ENCODE data around the gene PSMD5.

PSMD5 gene

DNA sequence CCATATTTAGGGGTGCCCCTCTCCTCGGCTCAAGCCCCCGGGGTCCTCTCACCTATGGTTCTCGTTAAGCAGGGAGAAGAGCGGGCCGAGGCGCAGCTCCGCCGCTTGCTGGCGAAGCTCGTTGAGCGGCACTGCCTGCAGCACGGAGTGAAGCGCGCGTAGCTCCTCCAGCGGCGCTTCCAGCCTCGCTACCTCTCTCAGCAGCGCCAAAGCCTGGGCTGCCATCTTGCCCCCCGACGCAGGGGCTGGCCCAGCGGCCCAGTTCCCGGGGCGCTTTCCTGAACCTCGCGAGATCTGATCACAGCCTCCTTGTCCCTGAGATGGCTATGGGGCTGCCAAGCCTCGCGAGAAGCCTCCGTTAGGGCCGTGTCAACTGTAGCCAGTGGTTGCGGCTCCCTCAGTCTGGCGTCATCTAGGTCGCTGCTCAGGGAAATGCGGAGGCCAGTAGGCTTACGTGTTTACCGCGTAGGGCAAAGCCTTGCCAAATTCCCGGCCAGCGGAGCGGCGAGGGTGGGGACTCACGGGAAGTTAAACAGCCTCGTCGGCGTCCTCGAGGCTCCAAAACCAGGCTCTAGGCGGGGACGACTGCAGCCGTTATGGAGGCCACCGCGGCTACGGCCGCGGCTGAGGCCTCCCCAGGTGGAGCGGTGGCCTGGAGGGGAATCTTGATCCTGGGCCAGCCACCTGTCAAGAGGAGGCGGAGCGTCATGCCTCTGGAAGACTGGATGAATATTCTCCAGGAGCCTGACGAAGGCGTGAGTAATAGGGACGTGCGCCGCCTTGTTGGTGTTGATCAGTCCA is at the start of gene PSMD5:
PSMD5 (minus strand) TSS at position 238 of the 801 bp plus-strand sequence; CDS start at position 225, 13 bp downstream.
- peak; percentile 98 for DNase-seq

DNA sequence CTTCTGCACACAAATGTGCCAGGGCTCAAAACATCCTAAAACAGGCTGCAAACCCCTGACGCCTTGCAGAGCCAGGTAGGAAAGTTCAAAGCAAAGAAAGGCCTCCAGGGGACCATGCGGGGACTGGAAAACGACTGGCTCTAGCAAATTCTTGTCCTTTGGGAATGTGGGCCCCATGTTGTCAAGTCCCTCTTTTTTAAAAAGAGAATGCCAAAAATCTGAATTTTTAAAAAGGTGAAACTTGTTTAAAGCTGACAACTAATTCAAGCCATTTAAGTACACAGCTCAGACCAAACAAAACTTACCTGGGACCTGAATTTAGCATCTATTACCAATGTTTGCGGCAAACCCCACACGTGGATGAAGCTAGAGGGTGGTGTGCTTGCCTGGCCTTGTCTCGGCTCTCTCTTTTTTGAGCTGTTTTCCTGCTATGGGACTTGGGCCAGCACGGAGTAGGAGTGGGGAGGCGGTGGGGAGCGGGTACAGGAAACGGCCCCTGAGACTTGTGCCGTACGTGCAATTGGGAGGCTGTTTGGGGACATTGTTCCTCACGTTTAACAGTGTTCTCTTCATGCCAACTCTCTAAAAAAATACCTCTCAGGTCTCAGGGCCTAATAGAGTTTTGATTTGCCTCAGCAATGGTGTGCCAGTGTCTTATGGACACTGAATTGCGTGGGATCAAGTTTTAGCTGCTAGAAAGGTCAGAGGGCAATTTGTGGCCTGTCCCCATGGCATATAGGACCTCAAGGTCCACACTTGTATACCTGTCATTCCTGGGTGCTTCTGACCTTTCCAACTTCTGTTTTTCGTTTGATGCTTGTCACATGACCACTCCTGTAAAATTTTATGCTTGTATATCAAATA is 49.4 kb upstream of the PSMD5 start:
- DNase-seq: no peak

DNA sequence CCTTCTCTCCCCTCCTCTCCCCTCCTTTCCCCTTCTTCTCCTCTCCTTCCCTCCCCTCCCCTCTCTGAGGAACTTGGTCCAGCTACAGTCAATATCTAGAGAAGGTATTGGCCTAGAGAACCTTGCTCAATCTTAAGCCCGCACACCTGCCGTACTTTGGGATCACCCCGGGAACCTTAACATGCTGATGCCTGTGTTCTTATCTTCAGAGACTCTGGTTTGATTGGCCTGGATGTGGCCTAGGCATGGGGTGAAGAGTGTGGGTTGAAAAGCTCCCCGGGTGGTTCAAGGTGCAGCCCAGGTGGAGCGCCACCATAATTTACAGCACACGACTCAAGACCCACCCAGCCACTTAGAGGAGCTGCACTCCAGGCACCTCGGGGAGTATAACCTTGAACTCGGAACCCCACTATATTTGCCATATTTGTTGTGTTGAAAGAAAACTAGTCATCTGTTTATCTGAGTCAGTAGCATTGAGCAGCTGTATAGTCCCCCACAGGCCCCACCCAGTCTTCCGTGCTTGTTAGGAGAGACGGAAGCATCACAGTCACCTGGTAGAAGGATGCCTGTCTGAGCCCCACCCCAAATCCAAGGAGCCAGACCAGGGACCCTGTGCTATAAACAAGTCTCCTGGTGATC is 48.6 kb upstream of the PSMD5 start:
- DNase-seq: peak; percentile 52

DNA sequence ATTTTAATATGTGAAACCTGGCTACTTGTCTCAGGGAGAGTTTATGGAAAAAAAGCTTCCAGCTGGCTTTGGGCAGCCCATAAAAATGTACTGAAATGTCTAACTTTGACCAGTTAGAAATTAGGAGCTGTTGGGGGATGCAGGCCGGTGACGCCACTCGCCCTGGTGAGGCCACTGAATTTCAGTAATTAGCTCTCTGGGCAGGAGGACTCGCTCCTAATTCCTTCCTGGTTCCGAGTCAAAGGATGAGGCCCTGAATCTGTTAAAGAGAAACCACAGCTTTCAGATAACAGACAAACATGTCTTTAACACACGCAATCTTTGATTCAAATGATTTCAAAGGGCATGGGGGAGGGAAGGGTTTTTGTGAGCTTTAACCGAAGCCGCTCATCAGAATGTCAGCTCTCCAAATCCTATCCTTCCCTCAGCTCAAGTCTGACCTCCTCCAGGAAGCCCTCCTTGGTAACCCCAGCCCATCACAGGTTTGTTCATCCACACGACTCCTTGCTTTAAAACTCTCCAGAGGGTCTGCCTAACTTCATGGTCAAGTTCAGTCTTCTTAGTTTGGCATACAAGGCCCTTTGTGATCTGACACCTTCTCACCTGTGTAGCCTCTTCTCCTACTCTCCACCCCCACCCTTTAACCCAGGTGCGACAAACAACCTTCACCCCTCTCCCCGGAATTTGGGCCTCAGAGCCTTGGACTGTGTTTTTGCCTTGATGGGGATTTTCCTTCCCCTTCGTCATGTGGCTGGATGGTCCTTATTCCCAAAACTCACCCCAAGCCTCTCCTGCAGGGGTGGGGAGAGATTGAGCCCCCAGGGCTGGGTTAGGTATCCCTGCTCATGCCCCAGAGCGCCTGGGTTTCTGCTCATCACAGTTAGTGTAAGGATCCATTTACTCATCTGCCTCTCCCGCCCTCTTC is 47.9 kb upstream of the PSMD5 start:
- peak; percentile 29 for DNase-seq

DNA sequence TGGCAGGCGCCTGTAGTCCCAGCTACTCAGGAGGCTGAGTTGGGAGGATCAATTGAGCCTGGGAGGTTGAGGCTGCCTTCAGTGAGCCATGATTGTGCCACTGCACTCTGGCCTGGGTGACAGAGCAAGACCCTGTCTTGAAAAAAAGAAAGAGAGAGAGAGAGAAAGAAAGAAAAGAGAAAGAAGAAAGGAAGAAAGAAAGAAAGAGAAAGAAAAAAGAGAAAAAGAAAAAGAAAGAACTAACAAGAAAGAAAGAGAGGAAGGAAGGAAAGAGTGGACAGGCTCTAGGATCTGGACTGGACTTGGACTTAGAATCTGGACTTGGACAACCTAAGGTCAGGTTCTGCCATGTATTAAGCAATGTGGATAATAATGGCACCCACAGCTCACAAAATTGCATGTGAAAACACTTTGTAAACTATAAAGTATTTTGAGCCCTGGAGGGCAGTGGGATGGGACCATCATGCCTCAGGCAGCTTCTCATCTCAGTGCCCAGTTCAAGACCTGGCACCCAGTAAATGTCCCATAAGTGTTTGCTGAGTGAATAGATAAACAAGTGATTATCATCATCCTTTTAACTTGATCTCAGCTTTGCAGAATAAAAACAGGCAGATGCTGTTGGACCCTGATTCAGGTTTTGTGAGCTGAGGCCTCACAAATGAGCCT is 47.0 kb upstream of the PSMD5 start:
- DNase-seq: no peak

DNA sequence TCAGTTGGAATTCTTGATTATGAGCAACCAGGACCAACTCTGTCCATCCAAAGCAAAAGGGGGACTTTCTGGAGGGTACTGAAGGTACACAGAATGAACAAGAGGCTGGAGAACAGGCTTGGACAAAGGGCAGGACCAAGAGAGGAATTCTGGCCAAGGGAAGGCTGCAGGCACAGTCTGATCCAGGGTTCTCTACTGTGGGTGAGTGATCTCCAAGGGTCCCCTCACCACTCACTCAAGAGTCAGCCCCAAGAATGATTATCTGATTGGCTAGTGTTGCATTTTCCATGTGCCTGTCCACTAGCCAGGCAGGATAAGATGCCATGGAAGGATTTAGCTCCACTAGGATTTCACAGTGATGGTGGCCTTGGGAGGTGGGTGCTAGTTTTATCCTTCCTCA is 45.9 kb upstream of the PSMD5 start:
- no peak for DNase-seq

DNA sequence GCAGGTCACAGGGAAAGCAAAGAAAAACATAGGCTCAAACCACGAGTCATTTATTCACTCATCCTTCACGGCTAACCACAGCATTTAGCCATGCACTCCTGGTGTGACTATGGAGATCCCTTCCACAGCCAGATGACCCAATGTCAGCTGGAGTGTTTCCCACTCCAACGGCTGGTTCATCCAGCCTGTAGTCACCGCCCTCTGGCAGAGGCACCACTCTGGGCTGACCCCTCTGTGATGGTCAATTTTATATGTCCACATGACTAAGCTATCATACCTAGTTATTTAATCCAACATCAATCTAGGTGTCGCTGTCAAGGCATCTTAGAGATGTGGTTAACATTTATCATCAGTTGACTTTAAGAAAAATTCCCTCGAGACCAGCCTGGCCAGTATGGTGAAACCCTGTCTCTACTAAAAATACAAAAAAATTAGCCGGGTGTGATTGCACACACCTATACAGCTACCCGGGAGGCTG is 43.8 kb upstream of the PSMD5 start:
- DNase-seq: no peak

DNA sequence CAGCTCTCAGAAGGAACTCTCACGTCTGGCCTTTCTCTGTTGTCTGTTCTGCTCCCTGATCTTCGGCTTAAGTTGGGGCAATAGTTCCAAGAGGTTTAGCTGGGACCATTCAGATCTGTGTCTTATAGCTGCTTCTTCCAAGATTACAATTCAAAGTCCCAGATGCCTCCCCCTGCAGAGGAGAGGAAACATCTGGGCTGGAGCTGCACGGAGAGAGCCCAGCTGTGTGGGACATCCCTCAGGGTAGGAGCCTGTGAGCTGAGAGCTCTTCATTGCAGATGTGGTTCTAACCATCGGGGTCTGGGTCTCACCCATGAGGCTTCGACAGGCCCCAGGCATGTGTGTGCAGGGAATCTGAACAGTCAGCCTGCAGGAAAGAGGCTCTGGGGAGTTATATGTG is 43.2 kb upstream of the PSMD5 start:
- DNase-seq: no peak

DNA sequence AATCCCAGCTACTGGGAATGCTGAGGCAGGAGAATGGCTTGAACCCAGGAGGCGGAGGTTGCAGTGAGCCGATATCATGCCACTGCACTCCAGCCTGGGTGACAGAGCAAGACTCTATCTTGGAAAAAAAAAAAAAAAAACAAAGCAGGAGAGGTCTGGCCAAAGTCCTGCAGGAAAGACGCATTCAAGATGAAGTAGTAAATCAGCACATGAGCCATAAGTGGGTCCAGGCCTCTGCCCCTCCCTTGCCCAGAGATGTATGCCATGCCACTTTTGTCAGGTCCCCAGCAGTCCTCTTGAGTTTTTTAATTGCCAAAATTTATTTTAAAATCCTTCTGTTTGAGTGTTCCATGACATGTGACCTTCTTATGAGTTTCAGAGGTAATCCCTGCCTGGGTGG is 42.7 kb upstream of the PSMD5 start:
- DNase-seq: no peak

DNA sequence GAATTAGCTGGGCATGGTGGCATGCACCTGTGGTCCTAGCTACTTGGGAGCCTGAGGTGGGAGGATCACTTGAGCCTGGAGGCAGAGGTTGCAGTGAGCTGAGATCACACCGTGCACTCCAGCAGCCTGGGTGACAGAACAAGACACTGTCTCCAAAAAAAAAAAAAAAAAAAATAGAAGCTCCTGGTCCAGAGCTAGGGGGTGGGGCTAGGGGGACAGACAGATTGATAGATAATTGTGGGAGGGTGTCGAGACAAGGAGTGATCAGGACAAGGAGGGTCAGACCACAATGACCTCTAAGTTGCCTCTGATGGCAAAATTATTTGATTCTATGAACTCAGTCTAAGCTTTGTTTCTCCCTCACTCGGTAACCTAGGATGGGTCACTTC is 40.9 kb upstream of the PSMD5 start:
- no peak for DNase-seq

DNA sequence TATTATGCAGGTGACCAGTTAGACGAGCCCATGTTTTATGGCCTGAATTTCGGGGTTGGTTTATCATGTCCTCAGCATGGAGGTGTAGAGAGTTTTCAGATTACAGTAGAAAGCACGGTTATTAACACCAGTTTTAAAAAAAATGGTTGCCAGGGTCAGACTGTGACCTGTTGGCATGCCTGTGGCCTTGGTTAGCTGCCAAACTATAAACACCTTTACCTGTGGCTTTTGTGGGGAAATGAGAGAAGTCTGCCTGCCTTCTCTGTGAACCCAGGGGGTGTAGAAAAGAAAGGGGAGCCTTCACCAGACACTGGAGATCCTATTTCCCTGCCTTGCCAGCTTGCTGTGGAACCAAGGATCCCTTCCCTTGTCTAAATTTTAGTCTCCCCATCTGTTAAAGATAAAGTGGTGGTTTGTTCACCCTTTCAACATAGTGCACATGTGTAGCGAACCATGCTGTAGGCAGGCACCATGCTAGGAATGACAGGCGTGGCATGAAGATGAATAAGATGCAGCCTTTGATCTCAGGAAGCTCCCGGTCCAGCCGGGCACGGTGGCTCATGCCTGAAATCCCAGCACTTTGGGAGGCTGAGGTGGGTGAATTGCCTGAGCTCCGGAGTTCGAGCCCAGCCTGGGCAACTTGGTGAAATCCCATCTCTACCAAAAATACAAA is 40.3 kb upstream of the PSMD5 start:
- no peak for DNase-seq

DNA sequence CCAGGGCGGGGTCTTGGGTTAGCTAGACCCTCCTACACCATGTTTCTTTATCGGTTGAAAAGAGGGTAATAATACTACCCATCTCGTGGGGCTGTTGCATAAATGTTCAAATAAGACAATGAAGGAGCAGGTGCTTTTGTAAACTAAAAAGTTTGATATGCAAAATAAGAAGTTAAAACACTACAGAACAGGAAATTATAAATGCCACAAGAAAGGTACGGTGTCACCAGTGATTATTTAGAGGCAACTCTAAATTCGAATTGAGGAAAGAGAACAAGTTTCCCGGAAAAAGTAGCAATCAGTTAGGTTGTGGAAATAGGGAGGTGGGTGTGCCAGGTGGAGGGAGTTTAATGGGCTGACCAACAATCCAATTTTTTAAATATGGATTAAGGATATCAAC is 36.7 kb upstream of the PSMD5 start:
- no peak for DNase-seq

DNA sequence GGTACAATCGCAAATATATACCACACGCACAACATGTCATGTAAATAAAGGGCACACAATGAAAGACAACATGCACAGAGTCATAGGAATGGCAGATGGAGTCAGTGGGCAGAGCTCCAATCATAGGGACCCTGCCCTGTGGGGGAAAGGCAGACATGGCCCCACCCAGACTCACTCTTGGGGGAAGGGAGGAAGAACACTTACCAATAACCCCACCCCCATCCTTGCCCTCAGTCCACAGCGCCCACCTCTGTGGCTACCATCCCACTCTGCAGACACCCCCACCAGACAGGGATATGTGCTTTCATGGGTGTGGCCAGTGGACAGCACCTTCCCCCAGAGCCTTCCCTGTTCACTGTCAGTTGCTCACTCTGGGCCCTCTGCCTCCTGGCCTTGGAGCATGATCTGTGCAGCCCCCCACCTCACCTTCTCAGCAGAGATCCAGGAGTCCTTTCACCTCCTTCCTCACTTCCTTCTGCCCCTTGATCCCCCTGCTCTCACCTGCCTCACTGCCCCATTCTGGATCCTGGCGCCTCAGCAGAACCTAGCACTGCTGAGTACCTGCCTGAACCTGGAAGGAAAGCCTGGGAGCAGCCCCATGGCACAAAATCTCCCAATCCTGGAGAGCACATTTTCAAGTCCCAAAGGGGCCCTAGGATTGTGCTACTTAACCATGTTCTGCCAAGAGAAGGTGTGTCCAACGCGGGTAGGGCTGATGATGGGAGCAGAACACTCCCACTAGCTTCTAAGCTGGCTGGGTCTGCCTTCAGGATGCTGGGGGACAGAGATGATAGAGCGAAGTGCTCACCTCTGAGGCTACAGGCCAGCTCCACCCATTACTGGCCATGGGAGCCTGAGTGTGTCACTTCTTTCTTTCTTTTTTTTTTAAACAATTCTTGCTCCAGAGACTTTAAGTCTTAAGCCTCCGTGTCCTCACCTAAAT is 35.7 kb upstream of the PSMD5 start:
- no peak for DNase-seq

DNA sequence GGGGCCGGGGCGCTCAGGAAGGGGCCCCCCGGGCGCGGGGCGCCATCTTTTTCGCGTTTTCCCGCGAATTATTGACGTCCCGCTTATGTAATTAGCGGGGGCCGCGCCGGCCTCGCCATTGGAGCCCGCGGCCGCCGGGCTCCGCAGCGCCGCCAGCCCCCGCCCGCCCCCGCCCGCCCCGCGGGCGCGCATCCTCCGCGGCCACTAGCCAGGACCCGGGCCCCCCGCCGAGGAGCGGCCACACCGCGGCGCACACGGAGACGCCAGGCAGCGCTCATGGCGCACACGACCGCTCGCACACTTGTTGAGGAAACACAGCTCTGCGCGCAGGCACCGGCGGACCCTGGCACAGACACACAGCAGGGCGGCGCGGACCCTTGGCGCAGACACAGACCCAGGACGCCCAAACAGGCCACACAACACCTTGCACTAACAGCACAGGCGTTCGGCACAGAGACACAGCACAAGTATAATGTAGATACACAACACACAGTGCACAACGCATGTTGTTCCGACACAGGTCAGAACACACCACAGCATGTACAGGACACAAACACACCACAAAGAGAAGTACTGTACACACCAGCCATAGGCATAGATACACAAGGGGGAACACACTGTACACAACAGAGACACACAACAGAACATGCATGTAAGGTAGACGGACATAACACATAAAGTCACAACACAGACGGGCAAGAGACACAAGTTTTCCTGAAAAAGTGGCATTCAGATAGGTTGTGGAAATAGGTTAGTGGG is 34.7 kb upstream of the PSMD5 start:
- DNase-seq: peak; percentile 70

DNA sequence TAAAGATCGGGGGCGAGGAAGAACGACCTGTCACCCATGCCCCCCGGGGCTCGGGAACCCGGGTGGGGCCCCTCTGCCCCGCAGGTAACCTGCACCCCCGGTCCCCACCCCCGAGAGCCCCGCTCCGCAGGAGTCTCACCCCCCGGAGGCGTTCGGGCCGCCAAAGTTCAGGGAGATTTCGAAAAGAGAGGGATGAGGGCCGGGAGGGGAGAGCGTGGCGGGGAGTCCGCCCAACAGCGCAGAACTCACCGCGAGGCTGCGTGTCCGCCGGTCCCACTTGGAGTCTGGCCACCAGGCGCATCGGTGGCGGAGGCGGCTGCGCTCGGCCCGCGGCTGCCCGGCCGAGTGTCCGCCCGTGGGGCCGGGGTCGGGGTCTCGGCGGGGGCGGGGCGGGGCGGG is 34.1 kb upstream of the PSMD5 start, which contains the start of gene PHF19:
PHF19 (minus strand) TSS at position 347 of the 399 bp plus-strand sequence. CDS start 2,447 bp downstream, outside the sequence.
- no peak for DNase-seq

DNA sequence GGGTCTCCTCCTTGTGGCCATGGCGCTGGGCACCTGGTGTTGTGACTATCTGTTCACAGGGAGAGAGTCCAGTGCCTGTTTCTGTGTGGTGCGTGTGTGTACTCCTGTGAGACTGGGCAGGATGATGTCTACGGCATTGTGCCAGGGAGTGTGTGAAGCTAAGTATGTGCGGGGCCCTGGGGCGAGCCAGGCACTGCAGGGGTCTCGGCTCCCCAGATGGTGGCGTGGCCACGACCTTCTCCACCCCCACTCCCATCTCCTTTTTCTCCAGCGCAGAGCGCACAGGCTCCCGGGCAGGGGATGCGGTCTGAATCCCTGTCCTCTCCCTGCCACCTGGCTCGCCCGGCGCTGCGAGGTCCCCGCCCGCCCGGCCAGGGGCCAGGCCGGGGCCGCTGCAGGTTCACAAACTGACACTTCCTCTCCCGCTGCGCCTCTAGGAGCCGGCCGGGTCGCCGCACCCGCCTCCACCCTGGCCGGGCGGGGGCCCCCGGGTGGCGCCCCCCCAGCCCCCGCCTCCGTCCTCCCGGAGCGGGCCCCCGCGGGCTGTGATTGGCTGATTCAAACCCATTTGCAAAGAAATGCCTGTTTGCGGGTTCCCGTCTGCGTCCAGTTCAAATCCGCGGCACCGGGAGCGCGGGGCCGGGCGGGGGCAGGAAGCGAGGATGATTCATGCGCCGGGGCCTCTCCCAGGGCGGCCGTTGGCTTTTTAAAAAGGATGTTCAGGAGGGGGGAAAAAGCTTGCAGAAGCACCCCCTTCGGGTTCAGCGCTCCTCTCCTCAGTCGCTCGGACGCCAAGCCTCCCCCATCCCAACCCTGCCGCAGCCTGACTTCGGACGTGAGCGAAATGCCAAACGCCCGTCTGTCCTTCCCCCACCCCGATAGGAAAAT is 33.5 kb upstream of the PSMD5 start:
- DNase-seq: peak; percentile 86

DNA sequence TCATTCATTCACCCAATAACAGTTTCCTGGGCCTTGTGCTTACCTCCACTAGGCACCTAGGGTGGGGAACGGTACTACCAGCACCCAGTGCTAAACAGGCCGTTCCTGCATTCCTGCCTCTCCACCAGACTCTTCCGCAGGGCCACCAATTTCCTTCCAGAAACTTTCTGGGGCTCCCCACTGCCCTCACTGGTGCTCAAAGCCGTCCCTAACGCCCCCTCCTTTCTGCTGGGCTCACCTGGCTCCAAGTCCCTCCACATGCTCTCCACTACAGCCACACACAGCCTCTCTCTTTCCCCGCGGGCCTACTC is 32.9 kb upstream of the PSMD5 start:
- no peak for DNase-seq

DNA sequence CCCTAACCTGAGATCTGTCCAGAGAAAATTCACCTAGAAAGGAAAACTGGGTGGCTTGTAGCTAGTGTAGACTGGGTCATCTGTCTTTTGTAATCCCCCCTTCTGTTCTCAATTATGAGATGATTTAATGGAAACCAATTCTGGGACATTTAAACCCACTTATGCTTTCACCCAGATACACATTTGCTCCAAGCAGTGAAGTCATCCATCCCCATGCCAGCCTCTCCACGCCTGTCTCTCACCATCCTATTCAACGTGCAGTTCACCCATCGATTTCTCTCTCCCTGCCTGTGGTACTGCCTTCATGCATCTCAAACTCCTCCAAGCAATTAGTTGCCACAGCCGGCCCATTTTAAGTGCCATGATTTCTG is 32.5 kb upstream of the PSMD5 start:
- DNase-seq: no peak
